Brain microvascular endothelial cell (primary cell): ENCODE results near the gene ANAPC7.

Source experiments
- DNase-seq: peaks from one replicate; pipeline ENCODE4 v3.0.0-alpha.2; 2020
- H3K27ac ChIP-seq: fragments of 250-450 bp; sonication (Bioruptor Pico); 2 replicates; pipeline ENCODE4 v1.5.1; 2020; ENCODE audit warnings: mild to moderate bottlenecking, moderate library complexity
- H3K27me3 ChIP-seq: fragments of 250-450 bp; sonication (Bioruptor Pico); replicated peaks from 2 replicates; pipeline ENCODE4 v1.5.1; 2020; ENCODE audit warnings: mild to moderate bottlenecking
- H3K36me3 ChIP-seq: fragments of 250-450 bp; sonication (Bioruptor Pico); replicated peaks from 2 replicates; pipeline ENCODE4 v1.5.1; 2020; ENCODE audit warnings: mild to moderate bottlenecking
- H3K4me3 ChIP-seq: 2 replicates; pipeline ENCODE4 v1.5.1; 2011; ENCODE audit warnings: low read depth, mild to moderate bottlenecking, control low read depth, low read length, moderate library complexity
- CTCF ChIP-seq: IDR thresholded peaks from 2 replicates; pipeline ENCODE4 v1.5.1; 2011; ENCODE audit warnings: low read depth, mild to moderate bottlenecking, moderate library complexity, low read length, control low read depth, inconsistent platforms; ENCODE audit errors: missing control alignments
- in situ Hi-C: cut with HindIII; loops from 2 replicates; pipeline ENCODE4 v1.10.0; 2017; ENCODE audit warnings: low sequenced_read_pairs, low pct_ligation_motif_present

ANAPC7 gene

GRCh38 chr12:110349514-110350151 lies 53.9 kb downstream of the ANAPC7 start:
- peaks cover 80% of the 10 kb centered on the region for H3K36me3 ChIP-seq
- no peak overlapping the region for H3K27ac ChIP-seq
- in situ Hi-C loops: no loop called here
- no peaks in the 10 kb centered on the region for H3K27me3 ChIP-seq
- no peak for DNase-seq
- no peak overlapping the region for H3K4me3 ChIP-seq
- TF ChIP-seq CTCF: no peak

- no peak for DNase-seq
- in situ Hi-C loops: no loop called here
- H3K4me3 ChIP-seq: no peak overlapping the region
- TF ChIP-seq CTCF: no peak
- H3K27me3 ChIP-seq: no peaks in the 10 kb centered on the region
- H3K36me3 ChIP-seq: peaks cover 85% of the 10 kb centered on the region
- no peak overlapping the region for H3K27ac ChIP-seq
Measured at GRCh38 chr12:110349096-110349495, 54.4 kb downstream of the ANAPC7 start.

- Histone ChIP-seq H3K27ac (no peak overlapping the region), H3K27me3 (no peaks in the 10 kb centered on the region), H3K4me3 (no peak overlapping the region), H3K36me3 (peaks cover 91% of the 10 kb centered on the region)
- in situ Hi-C loops: no loop called here
- DNase-seq: no peak
- no peak for TF ChIP-seq CTCF
Measured at GRCh38 chr12:110348431-110349059, 55.0 kb downstream of the ANAPC7 start.

GRCh38 chr12:110347767-110348166 lies 55.7 kb downstream of the ANAPC7 start:
- Histone ChIP-seq H3K27ac (no peak overlapping the region), H3K4me3 (no peak overlapping the region), H3K27me3 (no peaks in the 10 kb centered on the region), H3K36me3 (peaks cover 93% of the 10 kb centered on the region)
- DNase-seq: no peak
- in situ Hi-C loops: no loop called here
- TF ChIP-seq CTCF: no peak

GRCh38 chr12:110345963-110346362 lies 57.5 kb downstream of the ANAPC7 start:
- Histone ChIP-seq H3K27me3 (no peaks in the 10 kb centered on the region), H3K27ac (no peak overlapping the region), H3K4me3 (no peak overlapping the region), H3K36me3 (peaks cover 97% of the 10 kb centered on the region)
- TF ChIP-seq CTCF: no peak
- in situ Hi-C loops: no loop called here
- no peak for DNase-seq
